ENCODE results near the gene GAK.
A peak's percentile ranks its signal among the peaks of the same experiment; 100 is the strongest.

GAK gene

DNA sequence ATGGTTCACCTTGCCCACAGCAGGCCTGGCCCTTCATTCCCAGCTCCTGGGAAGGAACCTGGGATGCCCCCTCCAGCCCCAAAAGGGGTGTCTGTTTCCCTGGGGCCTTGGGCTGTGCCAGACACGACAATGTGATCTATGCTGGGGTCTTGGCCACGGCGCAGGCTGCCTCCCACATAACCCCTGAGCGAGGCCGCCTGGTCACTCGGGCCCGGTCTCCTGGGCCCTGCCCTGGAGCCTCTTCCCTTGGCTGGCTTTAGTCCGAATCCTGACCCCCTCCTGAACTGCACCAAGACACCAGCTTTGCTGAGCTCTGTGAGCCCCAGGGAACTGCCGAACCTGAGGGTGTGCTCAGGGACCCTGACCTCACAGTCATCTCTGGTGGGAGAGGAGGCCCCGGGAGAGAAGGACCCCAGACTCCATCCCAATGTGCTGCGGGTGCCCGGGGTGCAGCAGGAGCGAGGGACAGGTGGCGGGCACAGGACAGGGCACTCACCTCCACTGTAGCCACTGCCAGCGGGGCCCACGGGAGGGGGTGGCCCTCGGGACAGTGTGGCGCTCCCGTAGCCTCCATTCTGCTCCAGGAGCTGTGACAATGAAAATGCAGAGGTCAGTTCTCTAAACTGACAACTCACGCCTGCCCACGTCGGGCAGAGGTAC is 42.0 kb downstream of the GAK start:
- ATAC-seq (no peak), DNase-seq (no peak)
- peaks cover 4% of the 10 kb centered on the region for H3K9me3 Mint-ChIP-seq
- H3K36me3 Mint-ChIP-seq (ENCODE audit: low read depth): peaks cover 17% of the 10 kb centered on the region
- H3K4me3 Mint-ChIP-seq: no peak overlapping the region
- H3K27me3 Mint-ChIP-seq: no peaks in the 10 kb centered on the region
- H3K4me1 Mint-ChIP-seq: no peaks in the 10 kb centered on the region
- H3K27ac Mint-ChIP-seq: no peak overlapping the region

DNA sequence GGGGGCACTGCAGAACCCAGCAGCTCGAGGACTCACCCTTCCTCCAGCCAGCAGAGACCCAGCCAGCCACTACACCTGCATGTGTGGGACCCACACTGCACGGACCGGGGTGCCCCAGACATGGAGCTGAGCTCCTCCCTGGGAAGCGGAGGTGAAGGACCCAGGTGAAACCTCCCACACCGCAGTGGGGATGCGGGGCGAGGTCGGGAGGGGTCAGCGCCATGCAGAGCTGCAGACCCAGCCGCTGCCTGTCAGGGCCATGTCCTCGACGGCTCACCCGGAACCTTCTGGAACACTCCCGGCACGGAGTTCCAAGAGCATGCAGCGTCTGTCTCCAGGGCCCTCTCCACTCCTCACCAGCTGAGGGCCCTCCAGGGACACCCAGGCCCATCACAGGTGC is 42.6 kb downstream of the GAK start:
- peaks cover 4% of the 10 kb centered on the region for H3K9me3 Mint-ChIP-seq
- no peak overlapping the region for H3K4me3 Mint-ChIP-seq
- ATAC-seq (no peak), DNase-seq (no peak)
- H3K36me3 Mint-ChIP-seq (ENCODE audit: low read depth): peaks cover 17% of the 10 kb centered on the region
- no peaks in the 10 kb centered on the region for H3K27me3 Mint-ChIP-seq
- H3K27ac Mint-ChIP-seq: no peak overlapping the region
- H3K4me1 Mint-ChIP-seq: no peaks in the 10 kb centered on the region

DNA sequence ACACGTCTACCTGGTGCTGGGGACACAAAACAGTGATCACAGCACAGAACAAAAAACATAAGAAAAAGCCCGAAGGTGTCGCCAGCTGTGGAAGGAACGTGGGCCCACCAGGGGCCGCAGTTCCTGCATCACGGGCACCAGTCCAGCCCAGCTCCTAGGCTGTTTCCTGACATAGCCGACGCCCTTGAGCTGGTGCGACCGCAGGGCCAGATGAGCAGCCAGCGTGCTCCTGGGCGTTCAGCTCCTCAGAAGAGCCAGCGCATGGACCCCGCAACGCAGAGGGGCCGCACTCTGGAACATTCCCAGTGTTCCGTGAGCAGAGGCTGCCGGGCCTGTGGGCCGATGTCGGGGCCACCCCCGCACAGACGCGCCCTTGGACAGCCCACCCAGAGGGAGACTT is 44.1 kb downstream of the GAK start:
- no peaks in the 10 kb centered on the region for H3K27me3 Mint-ChIP-seq
- H3K4me1 Mint-ChIP-seq: no peaks in the 10 kb centered on the region
- DNase-seq (no peak), ATAC-seq (no peak)
- peaks cover 17% of the 10 kb centered on the region for H3K36me3 Mint-ChIP-seq (ENCODE audit: low read depth)
- no peak overlapping the region for H3K4me3 Mint-ChIP-seq
- H3K9me3 Mint-ChIP-seq: peaks cover 4% of the 10 kb centered on the region
- H3K27ac Mint-ChIP-seq: no peak overlapping the region

DNA sequence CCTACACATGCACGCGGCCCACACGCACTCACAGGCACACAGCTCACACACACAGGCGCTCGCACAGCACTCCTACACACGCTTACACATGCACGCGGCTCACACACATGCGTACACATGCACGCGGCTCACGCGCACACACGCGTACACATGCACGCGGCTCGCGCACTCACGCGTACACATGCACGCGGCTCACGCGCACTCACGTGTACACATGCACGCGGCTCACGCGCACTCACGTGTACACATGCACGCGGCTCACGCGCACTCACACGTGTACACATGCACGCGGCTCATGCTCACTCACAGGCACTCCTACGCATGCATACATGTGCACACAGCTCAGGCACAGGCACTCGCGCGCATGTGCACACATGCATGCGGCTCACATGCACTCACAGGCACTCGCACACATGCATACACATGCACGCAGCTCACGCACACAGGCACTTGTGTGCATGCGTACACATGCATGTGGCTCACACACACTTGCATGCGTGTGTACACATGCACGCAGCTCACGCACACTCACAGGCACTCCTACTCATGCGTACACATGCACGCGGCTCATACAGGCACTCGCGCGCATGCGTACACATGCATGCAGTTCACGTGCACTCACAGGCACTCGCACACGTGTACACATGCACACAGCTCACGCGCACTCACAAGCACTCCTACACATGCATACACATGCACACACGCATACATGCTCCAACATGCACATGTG is 44.9 kb downstream of the GAK start:
- no peak overlapping the region for H3K27ac Mint-ChIP-seq
- peaks cover 4% of the 10 kb centered on the region for H3K9me3 Mint-ChIP-seq
- H3K36me3 Mint-ChIP-seq (ENCODE audit: low read depth): peaks cover 17% of the 10 kb centered on the region
- DNase-seq (no peak), ATAC-seq (no peak)
- H3K4me1 Mint-ChIP-seq: no peaks in the 10 kb centered on the region
- H3K27me3 Mint-ChIP-seq: no peaks in the 10 kb centered on the region
- H3K4me3 Mint-ChIP-seq: no peak overlapping the region

DNA sequence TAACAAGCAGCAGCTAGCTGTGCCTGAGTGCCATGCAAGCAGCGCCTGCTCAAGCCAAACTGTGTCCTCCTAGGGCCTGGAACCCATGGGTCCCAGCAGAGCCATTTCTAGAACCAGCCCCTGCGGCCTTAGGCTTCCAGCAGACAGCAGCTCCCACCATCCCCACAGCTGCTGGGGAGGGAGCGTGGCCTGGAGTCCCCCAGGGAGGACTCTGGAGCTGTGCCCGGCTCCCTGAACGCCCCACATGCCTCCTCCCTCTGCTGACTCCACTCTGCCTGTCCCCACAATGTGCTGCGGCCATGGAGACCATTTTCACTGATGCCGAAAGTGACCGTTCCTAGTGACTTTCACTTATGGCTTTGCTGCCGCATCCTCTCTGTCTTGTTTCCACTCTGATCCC is 45.9 kb downstream of the GAK start:
- no peaks in the 10 kb centered on the region for H3K27me3 Mint-ChIP-seq
- H3K4me3 Mint-ChIP-seq: no peak overlapping the region
- H3K27ac Mint-ChIP-seq: no peak overlapping the region
- H3K4me1 Mint-ChIP-seq: no peaks in the 10 kb centered on the region
- H3K36me3 Mint-ChIP-seq (ENCODE audit: low read depth): peaks cover 17% of the 10 kb centered on the region
- no peak for DNase-seq
- ATAC-seq: no peak
- H3K9me3 Mint-ChIP-seq: peaks cover 4% of the 10 kb centered on the region

DNA sequence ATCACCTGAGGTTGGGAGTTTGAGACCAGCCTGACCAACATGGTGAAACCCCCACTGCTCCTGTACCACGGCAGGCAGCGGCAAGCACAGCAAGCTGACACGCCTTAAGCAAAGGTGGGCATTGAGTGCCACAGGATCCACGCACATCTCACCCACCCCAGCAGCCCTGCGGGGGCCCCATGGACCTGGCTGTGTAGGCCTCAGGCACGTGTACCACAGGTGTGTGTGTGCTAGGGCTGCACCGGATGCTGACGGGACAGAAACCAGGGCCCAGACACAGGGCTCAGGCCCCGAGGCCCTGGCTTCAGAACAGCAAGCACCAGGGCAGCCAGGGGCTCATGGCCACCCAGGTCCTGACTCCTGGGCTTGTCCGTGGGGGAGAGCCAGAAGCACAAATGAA is 46.8 kb downstream of the GAK start:
- no peak overlapping the region for H3K4me3 Mint-ChIP-seq
- peaks cover 17% of the 10 kb centered on the region for H3K36me3 Mint-ChIP-seq (ENCODE audit: low read depth)
- H3K27ac Mint-ChIP-seq: no peak overlapping the region
- H3K27me3 Mint-ChIP-seq: no peaks in the 10 kb centered on the region
- H3K9me3 Mint-ChIP-seq: peaks cover 4% of the 10 kb centered on the region
- H3K4me1 Mint-ChIP-seq: peaks cover 2% of the 10 kb centered on the region
- no peak for DNase-seq
- ATAC-seq: no peak

DNA sequence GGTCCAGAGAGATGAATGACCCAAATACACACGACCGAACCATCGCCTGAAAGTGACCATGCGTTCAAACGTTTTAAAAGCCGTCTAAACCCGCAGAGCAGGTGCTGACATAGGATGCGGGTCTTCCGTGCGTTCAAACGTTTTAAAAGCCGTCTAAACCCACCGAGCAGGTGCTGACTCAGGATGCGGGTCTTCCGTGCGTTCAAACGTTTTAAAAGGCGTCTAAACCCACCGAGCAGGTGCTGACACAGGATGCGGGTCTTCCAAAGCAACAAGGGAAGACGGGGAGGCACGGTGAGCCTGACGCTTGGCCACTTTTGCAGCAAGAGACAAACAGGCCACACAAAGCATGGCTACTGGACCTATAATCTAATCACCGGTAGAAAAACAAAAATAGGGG is 47.2 kb downstream of the GAK start:
- peaks cover 4% of the 10 kb centered on the region for H3K9me3 Mint-ChIP-seq
- no peak for DNase-seq
- peaks cover 7% of the 10 kb centered on the region for H3K4me1 Mint-ChIP-seq
- no peaks in the 10 kb centered on the region for H3K27me3 Mint-ChIP-seq
- no peak overlapping the region for H3K27ac Mint-ChIP-seq
- H3K36me3 Mint-ChIP-seq (ENCODE audit: low read depth): peaks cover 21% of the 10 kb centered on the region
- no peak for ATAC-seq
- H3K4me3 Mint-ChIP-seq: no peak overlapping the region

DNA sequence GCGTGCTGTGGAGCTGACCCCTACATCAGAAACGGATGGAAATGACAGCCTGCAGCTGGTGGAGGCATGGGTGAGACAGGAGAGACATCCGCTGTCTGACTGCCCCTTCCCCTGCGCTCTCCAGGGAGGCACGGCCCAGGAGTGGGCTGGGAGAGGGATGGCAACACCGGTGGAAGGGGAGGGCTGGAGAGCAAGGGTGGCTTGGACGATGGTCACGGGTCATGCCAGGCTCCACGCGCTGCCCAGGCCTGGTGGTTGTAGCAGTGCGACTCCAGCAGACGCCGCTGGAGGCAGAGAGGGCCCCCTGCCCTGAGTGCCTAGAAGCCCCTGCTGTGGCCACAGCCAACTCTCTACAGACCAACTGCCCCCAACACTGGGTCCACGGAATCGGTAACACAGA is 47.9 kb downstream of the GAK start:
- H3K9me3 Mint-ChIP-seq: peaks cover 4% of the 10 kb centered on the region
- peaks cover 24% of the 10 kb centered on the region for H3K36me3 Mint-ChIP-seq (ENCODE audit: low read depth)
- H3K27me3 Mint-ChIP-seq: no peaks in the 10 kb centered on the region
- no peak for DNase-seq
- H3K4me3 Mint-ChIP-seq: no peak overlapping the region
- no peak for ATAC-seq
- H3K4me1 Mint-ChIP-seq: peaks cover 13% of the 10 kb centered on the region
- no peak overlapping the region for H3K27ac Mint-ChIP-seq

DNA sequence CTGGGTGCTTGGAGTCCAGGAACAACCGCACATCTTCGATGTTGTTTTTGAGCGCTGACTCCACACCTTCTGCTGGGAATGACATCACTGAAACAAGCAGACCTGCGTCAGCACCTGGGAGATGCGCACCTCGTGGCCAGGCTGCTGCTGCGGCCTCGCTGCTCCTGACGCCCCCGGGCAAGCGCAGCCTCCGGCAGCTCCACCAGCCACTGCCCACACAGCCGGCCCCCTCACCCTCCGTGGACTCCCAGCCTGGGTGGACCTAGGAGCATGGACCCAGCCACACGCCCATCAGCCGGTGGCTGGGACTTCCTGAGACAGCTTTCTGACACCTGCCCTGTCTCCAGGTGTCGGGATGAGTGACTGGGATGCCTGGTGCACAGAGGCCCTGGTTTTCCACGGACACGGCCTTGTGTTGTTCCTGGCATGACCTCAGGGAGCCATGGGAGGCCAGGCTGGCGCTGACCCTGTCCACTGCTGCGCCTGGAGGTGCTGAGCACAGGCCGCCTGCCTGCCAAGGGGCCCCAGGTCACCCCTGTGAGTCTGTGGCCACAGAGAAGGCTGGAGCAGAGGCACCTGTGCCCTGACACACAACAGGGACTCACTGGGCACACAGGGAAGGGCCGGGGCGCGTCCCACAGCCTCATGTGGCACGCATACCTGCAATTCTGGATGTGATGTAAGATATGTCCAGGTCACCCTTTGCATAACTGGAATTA is 48.6 kb downstream of the GAK start:
- Mint-ChIP-seq H3K9me3 (peaks cover 4% of the 10 kb centered on the region), H3K4me3 (no peak overlapping the region), H3K4me1 (peaks cover 21% of the 10 kb centered on the region), H3K36me3 (ENCODE audit: low read depth) (peaks cover 31% of the 10 kb centered on the region), H3K27ac (no peak overlapping the region), H3K27me3 (no peaks in the 10 kb centered on the region)
- DNase-seq (no peak), ATAC-seq (no peak)

DNA sequence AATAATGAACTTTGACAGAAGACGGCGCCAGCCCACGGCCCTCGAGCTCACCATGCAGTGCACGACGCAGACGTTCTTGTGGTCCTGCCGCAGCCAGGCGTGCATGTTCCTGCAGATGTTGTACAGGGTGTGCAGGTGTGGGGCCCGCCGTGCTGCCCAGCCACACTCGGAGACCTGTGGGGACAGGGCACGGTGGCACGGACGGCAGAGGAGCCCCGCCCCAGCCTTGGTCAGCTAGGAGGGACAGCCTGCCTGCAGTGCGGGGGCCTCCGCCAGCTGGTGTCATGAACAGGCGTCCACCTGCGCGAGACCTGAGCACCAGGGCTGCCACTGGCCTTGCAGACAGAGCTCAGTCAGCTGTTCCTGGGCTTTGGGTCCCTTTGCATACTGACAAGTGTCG is 49.5 kb downstream of the GAK start:
- peaks cover 28% of the 10 kb centered on the region for H3K4me1 Mint-ChIP-seq
- no peaks in the 10 kb centered on the region for H3K27me3 Mint-ChIP-seq
- H3K36me3 Mint-ChIP-seq (ENCODE audit: low read depth): peaks cover 34% of the 10 kb centered on the region
- DNase-seq: no peak
- no peak overlapping the region for H3K4me3 Mint-ChIP-seq
- H3K9me3 Mint-ChIP-seq: peaks cover 3% of the 10 kb centered on the region
- no peak overlapping the region for H3K27ac Mint-ChIP-seq
- ATAC-seq: no peak

DNA sequence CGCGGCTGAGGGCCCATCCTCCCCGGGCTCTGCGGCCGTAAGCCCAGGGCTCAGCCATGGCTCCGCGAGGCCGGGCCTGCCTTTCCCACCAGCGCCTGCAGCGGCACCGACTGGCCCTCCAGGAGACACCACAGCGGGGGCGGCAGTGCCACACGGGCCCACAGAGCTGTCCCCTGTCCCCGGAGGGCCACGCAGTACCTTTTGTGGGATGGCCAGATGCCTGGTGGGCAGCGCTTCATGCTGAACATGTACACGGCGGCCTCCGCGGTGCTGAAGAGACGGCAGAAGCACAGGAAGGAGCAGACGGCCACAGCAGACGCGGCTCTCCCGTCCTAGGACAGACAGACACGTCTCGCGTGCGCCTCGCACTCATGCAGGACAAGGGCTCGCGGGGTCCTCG is 50.4 kb downstream of the GAK start:
- DNase-seq (no peak), ATAC-seq (no peak)
- Mint-ChIP-seq H3K4me1 (peaks cover 28% of the 10 kb centered on the region), H3K9me3 (no peaks in the 10 kb centered on the region), H3K36me3 (ENCODE audit: low read depth) (peaks cover 30% of the 10 kb centered on the region), H3K4me3 (no peak overlapping the region), H3K27ac (no peak overlapping the region), H3K27me3 (no peaks in the 10 kb centered on the region)

DNA sequence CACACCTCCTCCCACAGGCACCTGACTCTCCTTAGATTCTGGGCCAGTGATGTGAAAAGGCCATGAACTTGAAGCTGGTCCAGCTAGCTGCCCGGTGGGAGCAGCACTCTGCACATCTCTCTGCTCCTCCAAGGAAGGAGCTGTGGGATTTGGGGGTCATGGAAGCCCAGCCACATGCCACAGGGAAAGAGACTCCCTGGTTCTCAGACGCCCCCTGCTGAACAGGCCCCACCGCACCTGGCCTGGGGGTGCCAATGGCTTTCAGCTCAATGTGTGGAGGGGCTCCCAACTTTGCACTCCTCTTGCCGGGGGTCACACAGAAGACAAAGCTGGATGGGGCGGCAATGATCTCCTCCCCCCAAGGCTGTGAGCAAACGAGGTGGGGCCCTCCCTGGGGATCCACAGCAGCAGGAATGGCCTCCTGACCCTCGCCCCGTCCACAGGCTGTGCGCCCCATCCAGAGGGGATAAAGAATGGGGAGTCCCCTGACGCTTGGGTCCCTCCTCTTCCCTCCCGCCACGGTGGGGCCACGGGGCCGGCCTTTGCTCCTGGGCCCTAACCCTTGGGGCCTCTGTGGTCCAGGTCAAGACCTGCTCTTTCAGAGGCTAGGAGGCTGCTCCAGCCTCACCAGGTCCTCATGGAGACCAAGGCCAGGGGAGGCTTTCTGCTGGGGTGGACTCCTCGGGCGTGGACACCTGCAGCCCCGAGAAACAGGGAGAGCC is 51.3 kb downstream of the GAK start:
- H3K9me3 Mint-ChIP-seq: no peaks in the 10 kb centered on the region
- H3K4me1 Mint-ChIP-seq: peaks cover 28% of the 10 kb centered on the region
- DNase-seq (no peak), ATAC-seq (no peak)
- no peak overlapping the region for H3K4me3 Mint-ChIP-seq
- H3K36me3 Mint-ChIP-seq (ENCODE audit: low read depth): peaks cover 32% of the 10 kb centered on the region
- H3K27ac Mint-ChIP-seq: peak overlapping the region; percentile 93
- H3K27me3 Mint-ChIP-seq: no peaks in the 10 kb centered on the region

DNA sequence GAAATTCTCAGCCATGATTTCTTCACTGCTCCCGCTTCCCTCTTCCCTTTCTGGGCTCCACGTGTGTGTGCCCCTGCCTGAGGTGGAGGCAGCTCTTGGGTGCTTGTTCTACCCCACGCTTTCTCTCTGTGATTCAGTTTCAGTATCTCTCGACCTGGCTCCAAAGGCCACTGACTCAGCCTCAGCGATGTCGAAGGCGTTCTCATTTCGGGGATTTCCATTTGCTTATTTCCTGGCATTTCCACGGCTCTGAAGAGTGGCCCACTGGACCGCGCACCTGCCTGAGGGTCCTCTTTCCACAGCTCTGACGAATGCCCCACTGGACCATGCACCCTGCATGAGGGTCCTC is 52.4 kb downstream of the GAK start:
- Mint-ChIP-seq H3K4me1 (peaks cover 28% of the 10 kb centered on the region), H3K9me3 (no peaks in the 10 kb centered on the region), H3K27ac (peak overlapping the region; percentile 93), H3K27me3 (no peaks in the 10 kb centered on the region), H3K36me3 (ENCODE audit: low read depth) (peaks cover 40% of the 10 kb centered on the region), H3K4me3 (peak overlapping the region; percentile 67)
- peak; percentile 62 for DNase-seq
- ATAC-seq: peak; percentile 97

DNA sequence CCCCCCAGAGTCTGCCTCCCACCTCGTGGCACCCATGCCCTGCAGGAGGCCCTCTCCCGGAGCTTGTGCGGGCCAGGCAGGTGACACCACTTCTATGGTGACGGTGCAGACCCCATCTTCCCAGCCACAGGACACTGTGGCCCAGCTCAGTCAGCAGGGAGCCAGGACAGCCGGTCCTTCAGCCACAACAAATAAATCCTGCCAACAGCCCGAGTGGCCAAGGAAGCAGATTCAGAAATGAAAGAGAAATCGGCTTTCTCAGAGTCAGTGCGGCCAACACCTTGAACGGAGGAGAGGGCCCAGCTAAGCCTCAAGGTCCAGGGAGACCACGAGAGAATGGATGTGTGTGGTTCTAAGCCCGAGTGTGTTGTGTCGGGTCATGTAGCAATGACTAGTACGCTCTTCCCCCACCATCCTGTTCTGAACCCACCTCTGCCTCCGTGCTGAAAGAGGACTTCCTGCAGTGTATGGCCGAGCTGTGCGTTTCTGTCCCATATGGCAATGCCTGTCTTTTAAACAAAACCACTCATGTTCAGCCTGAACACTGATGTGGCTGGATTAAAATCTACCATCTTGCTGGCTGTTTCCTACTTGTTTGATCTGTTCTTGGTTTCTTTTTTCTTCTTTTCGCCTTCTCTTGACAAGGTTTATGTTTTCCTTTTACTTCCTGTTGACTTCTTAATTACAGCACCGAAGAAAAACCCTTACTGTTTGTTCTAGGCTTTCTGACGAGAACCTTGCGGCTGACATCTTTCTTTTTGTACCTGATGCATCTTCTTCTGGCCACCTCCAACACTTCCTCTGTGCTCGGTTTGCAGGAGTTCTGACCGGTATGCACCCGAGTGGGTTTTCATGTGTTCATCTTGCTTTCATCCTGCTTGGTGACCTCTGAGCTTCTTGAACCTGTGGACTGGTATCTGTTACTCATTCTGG is 53.1 kb downstream of the GAK start:
- peaks cover 42% of the 10 kb centered on the region for H3K36me3 Mint-ChIP-seq (ENCODE audit: low read depth)
- H3K4me1 Mint-ChIP-seq: peaks cover 28% of the 10 kb centered on the region
- no peaks in the 10 kb centered on the region for H3K9me3 Mint-ChIP-seq
- ATAC-seq: peak; percentile 53
- peak; percentile 29 for DNase-seq
- H3K27ac Mint-ChIP-seq: peak overlapping the region; percentile 93
- H3K4me3 Mint-ChIP-seq: peak overlapping the region; percentile 67
- H3K27me3 Mint-ChIP-seq: no peaks in the 10 kb centered on the region
